ACC112 (cell line): ENCODE data around the gene GTF2IRD2.
A peak's percentile ranks its signal among the peaks of the same experiment; 100 is the strongest.
"Not testable (repeated sequence)": the region's sequence is repeated elsewhere in the genome, so short reads cannot be mapped to it uniquely, and the experiment has no call there.

Experiments used
- H2AFZ ChIP-seq: fragments of 200-600 bp; sonication (generic); one replicate; pipeline ENCODE4 v1.6.0; 2017; ENCODE audit warnings: antibody characterized with exemption, low read length; ENCODE audit not compliant: unreplicated experiment
- H3K27ac ChIP-seq: fragments of 200-600 bp; sonication (generic); 2 replicates; pipeline ENCODE4 v1.5.1; 2014; ENCODE audit warnings: low read depth, mild to moderate bottlenecking, antibody characterized with exemption, low read length, moderate library complexity
- H3K27me3 ChIP-seq: fragments of 200-600 bp; sonication (generic); 2 replicates; pipeline ENCODE4 v1.6.1; 2014; ENCODE audit warnings: mild to moderate bottlenecking, antibody characterized with exemption, low read length, moderate library complexity, mixed read lengths; ENCODE audit not compliant: insufficient read depth
- H3K36me3 ChIP-seq: fragments of 200-600 bp; sonication (generic); 2 replicates; pipeline ENCODE4 v1.6.1; 2016; ENCODE audit warnings: mild to moderate bottlenecking, antibody characterized with exemption, low read length, moderate library complexity, mixed read lengths; ENCODE audit not compliant: insufficient read depth
- H3K4me1 ChIP-seq: fragments of 200-600 bp; sonication (generic); one replicate; pipeline ENCODE4 v1.6.1; 2016; ENCODE audit warnings: low read length, mixed read lengths; ENCODE audit not compliant: insufficient read depth, unreplicated experiment, control insufficient read depth
- H3K4me3 ChIP-seq: fragments of 200-600 bp; sonication (generic); 2 replicates; pipeline ENCODE4 v1.5.1; 2014; ENCODE audit warnings: mild to moderate bottlenecking, low read depth, low read length
- H3K79me2 ChIP-seq: fragments of 200-600 bp; sonication (generic); one replicate; pipeline ENCODE4 v1.6.0; 2016; ENCODE audit warnings: low read length; ENCODE audit not compliant: control insufficient read depth, unreplicated experiment, insufficient read depth

The GTF2IRD2 gene

DNA sequence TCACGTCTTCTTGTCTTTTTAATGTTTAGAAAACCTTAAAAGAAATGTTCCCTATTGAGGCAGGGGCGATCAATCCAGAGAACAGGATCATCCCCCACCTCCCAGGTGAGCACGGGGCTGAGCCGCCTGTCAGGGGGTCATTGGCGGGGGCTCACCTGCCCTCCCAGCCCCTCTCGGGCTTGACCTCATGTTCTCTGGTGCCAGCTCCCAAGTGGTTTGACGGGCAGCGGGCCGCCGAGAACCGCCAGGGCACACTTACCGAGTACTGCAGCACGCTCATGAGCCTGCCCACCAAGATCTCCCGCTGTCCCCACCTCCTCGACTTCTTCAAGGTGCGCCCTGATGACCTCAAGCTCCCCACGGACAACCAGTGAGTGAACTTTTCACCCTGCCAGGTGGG lies 72.4 kb downstream of the GTF2IRD2 start:
- not testable (repeated sequence) for H3K79me2 ChIP-seq, H2AFZ ChIP-seq, H3K4me3 ChIP-seq, H3K4me1 ChIP-seq, H3K27ac ChIP-seq, H3K27me3 ChIP-seq, H3K36me3 ChIP-seq

DNA sequence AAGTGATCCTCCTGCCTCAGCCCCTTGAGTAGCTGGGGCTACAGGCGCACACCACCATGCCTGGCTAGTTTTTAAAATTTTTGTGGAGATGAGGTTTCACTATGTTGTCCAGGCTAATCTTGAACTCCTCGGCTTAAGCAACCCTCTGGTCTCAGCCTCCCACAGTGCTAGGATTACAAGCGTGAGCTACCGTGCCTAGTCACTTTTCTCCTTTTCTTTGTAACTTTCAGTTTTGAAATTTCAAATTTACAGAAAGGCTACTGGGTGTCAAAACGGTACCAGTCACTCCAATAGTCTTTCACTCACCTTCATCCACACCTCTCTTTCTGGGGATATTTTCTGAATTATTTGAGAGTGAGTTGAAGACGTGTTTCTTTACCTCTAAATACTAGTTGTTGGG lies 76.3 kb downstream of the GTF2IRD2 start:
- H3K27me3 ChIP-seq, H3K36me3 ChIP-seq, H3K79me2 ChIP-seq, H3K4me3 ChIP-seq, H3K27ac ChIP-seq, H2AFZ ChIP-seq, H3K4me1 ChIP-seq: not testable (repeated sequence)

DNA sequence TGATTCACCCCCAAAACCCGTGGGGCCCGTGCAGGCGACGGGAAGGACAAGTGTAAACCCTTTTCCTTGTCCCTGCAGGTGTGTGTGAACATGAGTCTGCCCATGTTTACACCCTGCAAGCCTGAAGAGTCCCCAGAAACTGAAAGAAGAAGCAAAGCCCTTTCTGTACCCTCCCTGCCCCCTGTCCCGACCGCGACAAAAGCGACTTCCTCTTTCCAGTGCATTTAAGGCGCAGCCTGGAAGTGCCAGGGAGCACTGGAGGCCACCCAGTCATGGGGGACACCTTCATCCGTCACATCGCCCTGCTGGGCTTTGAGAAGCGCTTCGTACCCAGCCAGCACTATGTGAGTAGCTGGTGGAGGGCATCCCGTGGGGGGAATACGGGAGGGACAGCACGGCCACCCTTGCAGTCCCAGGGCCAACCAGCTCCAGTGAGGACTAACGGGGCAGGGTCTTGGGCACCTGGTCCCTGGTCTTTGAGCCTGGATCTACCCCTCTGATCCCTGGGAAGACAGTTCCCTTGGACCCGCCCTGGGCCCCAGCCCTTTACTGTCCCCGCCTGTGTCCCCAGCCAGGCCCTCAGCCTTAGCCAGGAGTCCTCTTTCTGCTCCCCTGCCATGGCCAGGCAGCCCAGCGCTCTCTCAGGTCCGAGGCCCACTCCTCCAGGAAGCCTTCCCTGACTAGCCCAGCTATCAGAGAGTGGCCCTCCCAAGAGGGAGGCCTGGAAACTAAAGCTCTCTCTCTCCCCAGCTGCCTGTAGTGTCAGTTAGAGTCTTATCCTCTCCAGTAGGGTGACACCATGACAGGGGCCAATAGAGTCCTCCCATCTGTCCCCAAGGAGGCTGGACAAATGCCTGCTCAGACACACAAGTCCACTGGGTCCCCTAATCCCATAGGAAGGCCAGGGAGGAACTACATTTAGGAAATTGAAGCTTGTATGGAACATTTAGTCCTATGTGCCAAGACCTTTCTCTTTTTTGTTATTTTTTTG lies 77.3 kb downstream of the GTF2IRD2 start, which contains the start of gene NCF1:
NCF1 (plus strand) TSS at position 252 of the 991 bp plus-strand sequence; CDS start at position 273, 21 bp downstream.
- H3K4me3 ChIP-seq, H2AFZ ChIP-seq, H3K27me3 ChIP-seq, H3K36me3 ChIP-seq, H3K79me2 ChIP-seq, H3K27ac ChIP-seq, H3K4me1 ChIP-seq: not testable (repeated sequence)

DNA sequence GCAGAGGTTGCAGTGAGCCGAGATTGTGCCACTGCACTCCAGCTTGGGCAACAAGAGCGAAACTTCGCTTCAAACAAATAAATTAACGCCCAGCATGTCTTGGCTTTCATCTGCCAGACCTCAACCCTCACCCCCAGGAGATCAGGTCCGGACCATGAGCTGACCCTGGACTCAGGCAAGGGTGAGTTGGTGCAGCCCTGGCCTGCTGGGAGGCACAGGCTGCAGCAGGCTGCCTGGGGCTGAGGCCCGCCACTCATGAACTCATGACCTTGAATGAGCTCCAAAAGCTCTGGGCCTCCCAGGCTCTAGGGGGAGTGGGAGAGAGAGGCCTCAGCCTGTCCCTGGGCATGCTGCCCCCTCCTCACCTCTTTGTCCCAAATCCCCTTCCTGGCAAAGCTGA lies 79.3 kb downstream of the GTF2IRD2 start:
- not testable (repeated sequence) for H3K4me1 ChIP-seq, H3K27ac ChIP-seq, H3K36me3 ChIP-seq, H2AFZ ChIP-seq, H3K27me3 ChIP-seq, H3K4me3 ChIP-seq, H3K79me2 ChIP-seq

DNA sequence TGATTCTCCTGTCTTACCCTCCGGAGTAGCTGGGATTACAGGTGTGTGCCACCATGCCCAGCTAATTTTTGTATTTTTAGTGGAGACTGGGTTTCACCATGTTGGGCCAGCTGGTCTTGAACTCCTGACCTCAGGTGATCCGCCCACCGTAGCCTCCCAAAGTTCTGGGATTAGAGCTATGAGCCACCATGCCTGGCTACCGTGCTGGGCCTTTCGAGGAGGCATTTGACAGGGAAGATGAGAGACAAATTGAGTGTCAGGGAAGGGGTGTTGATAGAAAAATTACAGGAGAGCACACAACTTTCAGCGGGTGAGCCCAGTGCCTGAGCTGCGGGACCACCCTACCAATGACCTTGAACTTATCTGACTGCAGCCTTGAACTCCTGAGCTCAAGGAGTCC lies 81.3 kb downstream of the GTF2IRD2 start:
- not testable (repeated sequence) for H3K27ac ChIP-seq, H3K36me3 ChIP-seq, H3K27me3 ChIP-seq, H3K4me3 ChIP-seq, H3K4me1 ChIP-seq, H2AFZ ChIP-seq, H3K79me2 ChIP-seq

DNA sequence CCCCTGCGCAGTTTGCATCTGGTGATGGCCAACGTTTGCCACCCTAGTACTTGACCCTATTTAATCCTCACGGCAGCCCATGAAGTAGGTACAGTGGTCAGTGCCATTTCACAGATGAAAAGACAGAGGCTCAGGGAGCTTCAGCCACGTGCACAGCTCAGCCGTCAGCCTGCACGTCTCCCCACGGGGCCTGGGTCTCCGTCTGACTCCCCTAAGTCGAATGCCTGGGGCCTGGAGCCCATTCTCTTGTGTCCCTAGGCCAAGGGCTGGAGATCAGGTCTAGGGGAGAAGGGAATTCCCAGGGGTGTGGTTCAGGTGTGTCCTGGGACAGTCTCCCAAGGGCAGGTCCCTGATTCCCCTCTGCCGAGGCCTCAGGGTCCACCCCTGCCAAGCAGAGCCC lies 84.4 kb downstream of the GTF2IRD2 start:
- H3K79me2 ChIP-seq, H3K27me3 ChIP-seq, H3K4me3 ChIP-seq, H3K36me3 ChIP-seq, H3K4me1 ChIP-seq, H2AFZ ChIP-seq, H3K27ac ChIP-seq: not testable (repeated sequence)

DNA sequence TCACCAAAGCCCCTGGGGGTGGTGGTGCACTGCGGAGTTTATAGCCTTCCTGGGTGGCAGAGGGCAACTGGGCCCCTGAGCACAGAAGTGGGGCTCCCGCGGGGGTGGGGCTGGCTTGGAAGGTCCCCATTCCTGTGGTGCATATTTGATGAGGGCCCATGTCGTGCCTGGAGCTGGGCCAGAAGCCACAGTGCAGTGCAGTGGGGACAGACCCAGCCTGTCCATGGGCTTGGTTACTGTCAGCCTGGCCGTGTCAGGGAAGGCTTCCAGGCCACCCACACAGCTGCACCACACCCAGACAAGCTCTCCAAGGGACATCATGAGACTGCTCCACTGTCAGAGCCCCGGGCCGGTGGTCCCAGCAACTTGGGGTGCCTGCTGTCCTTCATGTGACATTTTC lies 84.9 kb downstream of the GTF2IRD2 start:
- H3K4me1 ChIP-seq, H3K36me3 ChIP-seq, H2AFZ ChIP-seq, H3K27me3 ChIP-seq, H3K79me2 ChIP-seq, H3K27ac ChIP-seq, H3K4me3 ChIP-seq: not testable (repeated sequence)

DNA sequence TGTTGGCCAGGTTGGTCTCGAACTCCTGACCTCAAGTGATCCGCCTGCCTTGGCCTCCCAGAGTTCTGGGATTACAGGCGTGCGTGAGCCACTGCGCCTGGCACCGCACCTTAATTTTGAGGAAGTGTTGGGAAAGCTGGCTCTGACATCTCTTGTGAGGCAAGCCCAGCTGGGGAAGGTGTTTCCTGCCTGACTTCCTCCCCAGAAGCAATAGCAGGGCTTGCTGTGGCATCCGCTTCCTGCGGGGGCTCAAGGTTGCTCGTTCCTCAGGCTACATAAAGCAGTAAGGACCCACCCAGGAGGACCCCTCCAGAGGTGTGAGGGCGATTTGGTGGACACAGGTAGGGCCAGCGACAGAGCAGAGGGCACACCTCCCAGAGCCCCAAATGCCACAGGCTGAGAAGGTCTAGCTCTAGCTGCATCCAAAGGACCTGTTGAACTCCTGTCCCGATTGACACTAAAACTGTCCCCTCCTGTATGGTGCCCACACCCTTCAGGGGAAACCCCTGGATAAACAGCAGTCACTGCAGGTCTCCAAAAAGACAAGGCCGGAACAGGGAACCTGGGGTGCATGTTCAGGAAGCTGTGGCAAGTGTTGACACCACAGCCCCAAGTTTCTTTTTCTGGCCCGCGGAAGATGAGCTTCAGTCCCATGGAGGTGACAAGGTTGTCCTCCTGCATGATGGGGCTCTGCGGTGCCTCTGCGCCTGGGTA lies 86.0 kb downstream of the GTF2IRD2 start:
- H3K36me3 ChIP-seq, H2AFZ ChIP-seq, H3K27ac ChIP-seq, H3K4me1 ChIP-seq, H3K79me2 ChIP-seq, H3K4me3 ChIP-seq, H3K27me3 ChIP-seq: not testable (repeated sequence)

DNA sequence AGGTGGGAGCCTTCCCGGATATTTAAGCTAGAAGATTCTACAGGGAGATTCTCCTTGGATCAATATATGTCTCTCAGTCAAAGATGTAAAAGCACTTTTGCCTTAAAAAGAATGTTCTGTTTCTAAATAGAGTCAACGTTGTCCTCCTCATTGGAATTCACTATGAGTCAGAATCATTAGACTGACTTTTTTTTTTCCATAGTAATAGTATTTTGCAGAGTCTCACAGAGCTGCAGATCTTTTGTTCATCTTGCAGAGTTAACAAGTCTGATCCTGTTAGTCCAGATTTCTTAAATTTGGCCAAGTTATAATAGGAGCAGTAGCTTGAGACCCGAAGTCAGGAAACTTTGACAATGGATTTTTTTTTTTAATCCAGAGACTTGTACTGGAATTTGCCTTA lies 92.4 kb downstream of the GTF2IRD2 start:
- not testable (repeated sequence) for H3K27me3 ChIP-seq, H3K4me1 ChIP-seq, H2AFZ ChIP-seq, H3K79me2 ChIP-seq, H3K4me3 ChIP-seq, H3K36me3 ChIP-seq
- H3K27ac ChIP-seq: peak overlapping the region; percentile 67

DNA sequence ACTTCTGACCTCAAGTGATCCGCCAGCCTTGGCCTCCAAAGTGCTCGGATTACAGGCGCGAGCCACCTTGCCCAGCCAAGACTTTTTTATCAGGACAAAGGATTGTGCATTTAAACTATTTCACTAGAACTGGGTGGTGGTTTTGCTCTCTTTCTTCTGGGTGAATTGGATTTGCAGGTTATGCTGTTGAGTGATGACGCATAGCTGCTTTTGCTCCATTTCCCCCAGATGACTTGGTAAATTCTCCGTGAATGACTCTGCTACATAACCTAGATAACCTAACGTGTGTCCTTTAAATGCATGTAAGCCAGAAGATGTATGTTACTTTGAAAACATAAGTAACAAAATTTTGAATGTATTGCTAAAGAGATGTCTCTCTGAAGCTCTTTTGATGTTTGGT lies 93.1 kb downstream of the GTF2IRD2 start:
- not testable (repeated sequence) for H3K4me1 ChIP-seq, H3K79me2 ChIP-seq, H3K4me3 ChIP-seq, H3K27ac ChIP-seq, H3K27me3 ChIP-seq, H2AFZ ChIP-seq, H3K36me3 ChIP-seq

DNA sequence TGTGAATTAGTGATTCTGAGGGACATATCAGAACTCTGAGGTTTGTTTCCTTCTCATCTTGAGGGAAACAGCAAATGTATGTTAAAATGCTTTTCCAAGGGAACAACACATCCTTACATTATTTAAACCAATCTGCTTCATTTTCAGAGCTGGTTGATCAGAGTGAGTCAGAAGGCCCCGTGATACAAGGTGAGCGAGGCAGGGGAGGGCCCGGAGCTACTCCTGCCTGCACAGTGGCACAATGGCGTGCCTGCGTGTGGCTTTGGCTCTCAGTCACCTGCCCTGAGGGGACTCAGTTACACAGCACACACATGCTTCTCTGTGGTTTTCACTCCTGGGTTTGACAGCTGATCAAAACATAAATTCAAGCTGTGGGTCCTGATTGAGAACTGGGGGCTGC lies 94.7 kb downstream of the GTF2IRD2 start:
- not testable (repeated sequence) for H3K4me3 ChIP-seq, H3K27me3 ChIP-seq, H3K36me3 ChIP-seq, H2AFZ ChIP-seq, H3K4me1 ChIP-seq, H3K27ac ChIP-seq, H3K79me2 ChIP-seq
